Gastrocnemius medialis (tissue), 4 donors: Measurements from ENCODE around the gene DAZAP2.

ENCODE experiments used
- POLR2A ChIP-seq, 2 donors: fragments of 450-650 bp; IDR thresholded peaks; one replicate each; pipeline ENCODE4 v1.6.1; 2017; ENCODE audit warnings: antibody characterized with exemption in 2 of 2, mild to moderate bottlenecking in 2 of 2, moderate library complexity in 2 of 2
- TF ChIP-seq, protein P1 (sequence below), 5 experiments: fragments of 450-650 bp in 3 of 5; fragments of 200-600 bp in 2 of 5; sonication (generic) in 2 of 5; IDR thresholded peaks in 4 of 5; conservative IDR thresholded peaks in 1 of 5; 1 replicate in 4 of 5; 2 replicates in 1 of 5; pipeline ENCODE4 v1.5.1; 2016 to 2019; ENCODE audit warnings: antibody characterized with exemption in 5 of 5, mild to moderate bottlenecking in 3 of 5, moderate library complexity in 3 of 5

DNA sequence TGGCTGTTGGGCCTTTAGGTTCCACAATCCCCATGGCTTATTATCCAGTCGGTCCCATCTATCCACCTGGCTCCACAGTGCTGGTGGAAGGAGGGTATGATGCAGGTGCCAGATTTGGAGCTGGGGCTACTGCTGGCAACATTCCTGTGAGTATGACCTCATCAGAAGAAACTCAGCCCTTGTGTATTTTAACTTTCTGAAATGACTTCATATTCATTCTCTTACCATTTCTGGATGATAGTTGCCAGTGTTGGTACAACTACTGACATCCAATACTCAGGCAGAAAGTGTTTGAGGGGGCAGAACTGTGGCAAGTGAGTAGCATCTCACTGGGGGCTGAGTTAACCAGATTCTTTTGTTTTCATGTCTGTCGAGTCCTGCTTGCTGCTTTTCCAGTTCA, 2.3 kb downstream of the DAZAP2 start:
- no peak for TF ChIP-seq POLR2A (IDR thresholded peaks at IDR 0.05)
- TF ChIP-seq, protein P1, sequence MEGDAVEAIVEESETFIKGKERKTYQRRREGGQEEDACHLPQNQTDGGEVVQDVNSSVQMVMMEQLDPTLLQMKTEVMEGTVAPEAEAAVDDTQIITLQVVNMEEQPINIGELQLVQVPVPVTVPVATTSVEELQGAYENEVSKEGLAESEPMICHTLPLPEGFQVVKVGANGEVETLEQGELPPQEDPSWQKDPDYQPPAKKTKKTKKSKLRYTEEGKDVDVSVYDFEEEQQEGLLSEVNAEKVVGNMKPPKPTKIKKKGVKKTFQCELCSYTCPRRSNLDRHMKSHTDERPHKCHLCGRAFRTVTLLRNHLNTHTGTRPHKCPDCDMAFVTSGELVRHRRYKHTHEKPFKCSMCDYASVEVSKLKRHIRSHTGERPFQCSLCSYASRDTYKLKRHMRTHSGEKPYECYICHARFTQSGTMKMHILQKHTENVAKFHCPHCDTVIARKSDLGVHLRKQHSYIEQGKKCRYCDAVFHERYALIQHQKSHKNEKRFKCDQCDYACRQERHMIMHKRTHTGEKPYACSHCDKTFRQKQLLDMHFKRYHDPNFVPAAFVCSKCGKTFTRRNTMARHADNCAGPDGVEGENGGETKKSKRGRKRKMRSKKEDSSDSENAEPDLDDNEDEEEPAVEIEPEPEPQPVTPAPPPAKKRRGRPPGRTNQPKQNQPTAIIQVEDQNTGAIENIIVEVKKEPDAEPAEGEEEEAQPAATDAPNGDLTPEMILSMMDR (IDR thresholded peaks at IDR 0.05 in 4 of 5, conservative IDR thresholded peaks at IDR 0.05 in 1 of 5), result no peak
